AG04449 (cell line): ENCODE results near the gene ABCA7.

Experiments
- CTCF ChIA-PET: fragments of 350-600 bp; formaldehyde crosslinking; extraction: SDS; loops from one replicate; lab custom pipeline; 2021; ENCODE audit warnings: antibody characterized with exemption; lab: Yijun Ruan, JAX
- POLR2A ChIA-PET: fragments of 400-600, 350-600 bp; formaldehyde crosslinking; extraction: SDS; loops from one replicate; lab custom pipeline; 2020; ENCODE audit warnings: antibody characterized with exemption, inconsistent platforms; lab: Yijun Ruan, JAX
- DNase-seq: peaks from one replicate; pipeline ENCODE4 v3.0.0-alpha.2; 2010; ENCODE audit warnings: low read depth, low spot score
- H3K4me3 ChIP-seq: 2 replicates; pipeline ENCODE4 v1.5.1; 2011; ENCODE audit warnings: low read depth, mild to moderate bottlenecking, control low read depth, low read length
- TF ChIP-seq, protein P1 (sequence below): IDR thresholded peaks from one replicate; pipeline ENCODE4 v1.5.1; 2011; ENCODE audit warnings: mild to moderate bottlenecking, moderate library complexity, low read length, control low read depth, inconsistent platforms; ENCODE audit not compliant: insufficient read depth; ENCODE audit errors: missing control alignments

Gene ABCA7

DNA sequence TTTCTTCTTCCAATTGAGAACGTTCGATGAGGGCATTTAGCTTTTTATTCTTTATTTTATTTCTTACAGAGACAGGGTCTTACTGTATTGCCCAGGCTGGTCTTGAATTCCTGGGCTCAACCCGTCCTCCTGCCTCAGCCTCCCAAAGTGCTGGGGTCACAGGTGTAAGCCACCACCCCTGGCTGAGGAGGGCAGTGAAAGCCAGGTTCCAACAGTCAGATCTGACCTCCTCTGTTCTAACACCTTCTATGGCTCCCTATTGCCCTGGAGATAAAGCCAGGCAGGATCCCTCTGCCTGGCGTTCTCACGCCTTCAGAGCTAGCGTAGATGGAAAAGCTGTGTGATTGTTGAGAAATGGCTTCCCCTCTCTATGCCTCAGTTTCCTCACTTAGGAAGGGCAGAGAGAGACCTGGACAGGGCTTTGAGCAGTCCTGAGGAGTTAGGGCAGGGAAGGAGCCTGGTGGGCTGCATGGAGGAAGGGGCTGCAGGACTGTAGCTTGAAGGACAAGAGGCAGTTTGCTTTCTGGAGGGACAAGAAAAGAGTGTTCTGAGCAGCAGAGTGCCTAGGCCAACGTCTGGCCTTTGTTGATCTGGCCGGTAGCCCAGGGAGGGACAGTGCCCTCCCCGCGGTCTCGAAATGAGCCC is 32.6 kb downstream of the ABCA7 start:
- ChIA-PET POLR2A (interaction anchor here (0.6 kb wide), 1 partner anchor 14 kb away, joined by 3 read pairs; no protein-coding TSS in a partner anchor), CTCF (interaction anchor here (0.8 to 1.2 kb wide), 2 partner anchors 10 to 16 kb away, joined by 3 read pairs; no protein-coding TSS in a partner anchor)
- no peak for DNase-seq
- no peak overlapping the region for H3K4me3 ChIP-seq
- TF ChIP-seq, protein P1, sequence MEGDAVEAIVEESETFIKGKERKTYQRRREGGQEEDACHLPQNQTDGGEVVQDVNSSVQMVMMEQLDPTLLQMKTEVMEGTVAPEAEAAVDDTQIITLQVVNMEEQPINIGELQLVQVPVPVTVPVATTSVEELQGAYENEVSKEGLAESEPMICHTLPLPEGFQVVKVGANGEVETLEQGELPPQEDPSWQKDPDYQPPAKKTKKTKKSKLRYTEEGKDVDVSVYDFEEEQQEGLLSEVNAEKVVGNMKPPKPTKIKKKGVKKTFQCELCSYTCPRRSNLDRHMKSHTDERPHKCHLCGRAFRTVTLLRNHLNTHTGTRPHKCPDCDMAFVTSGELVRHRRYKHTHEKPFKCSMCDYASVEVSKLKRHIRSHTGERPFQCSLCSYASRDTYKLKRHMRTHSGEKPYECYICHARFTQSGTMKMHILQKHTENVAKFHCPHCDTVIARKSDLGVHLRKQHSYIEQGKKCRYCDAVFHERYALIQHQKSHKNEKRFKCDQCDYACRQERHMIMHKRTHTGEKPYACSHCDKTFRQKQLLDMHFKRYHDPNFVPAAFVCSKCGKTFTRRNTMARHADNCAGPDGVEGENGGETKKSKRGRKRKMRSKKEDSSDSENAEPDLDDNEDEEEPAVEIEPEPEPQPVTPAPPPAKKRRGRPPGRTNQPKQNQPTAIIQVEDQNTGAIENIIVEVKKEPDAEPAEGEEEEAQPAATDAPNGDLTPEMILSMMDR = no peak

- ChIA-PET CTCF (interaction anchor here (1.2 kb wide), 1 partner anchor 9 kb away, joined by 3 read pairs; no protein-coding TSS in a partner anchor), POLR2A (interaction anchor here (0.6 kb wide), 1 partner anchor 13 kb away, joined by 3 read pairs; no protein-coding TSS in a partner anchor)
- TF ChIP-seq, protein P1 = no peak
- no peak overlapping the region for H3K4me3 ChIP-seq
- DNase-seq = no peak
Measured at GRCh38 chr19:1073063-1073955, 33.4 kb downstream of the ABCA7 start.

DNA sequence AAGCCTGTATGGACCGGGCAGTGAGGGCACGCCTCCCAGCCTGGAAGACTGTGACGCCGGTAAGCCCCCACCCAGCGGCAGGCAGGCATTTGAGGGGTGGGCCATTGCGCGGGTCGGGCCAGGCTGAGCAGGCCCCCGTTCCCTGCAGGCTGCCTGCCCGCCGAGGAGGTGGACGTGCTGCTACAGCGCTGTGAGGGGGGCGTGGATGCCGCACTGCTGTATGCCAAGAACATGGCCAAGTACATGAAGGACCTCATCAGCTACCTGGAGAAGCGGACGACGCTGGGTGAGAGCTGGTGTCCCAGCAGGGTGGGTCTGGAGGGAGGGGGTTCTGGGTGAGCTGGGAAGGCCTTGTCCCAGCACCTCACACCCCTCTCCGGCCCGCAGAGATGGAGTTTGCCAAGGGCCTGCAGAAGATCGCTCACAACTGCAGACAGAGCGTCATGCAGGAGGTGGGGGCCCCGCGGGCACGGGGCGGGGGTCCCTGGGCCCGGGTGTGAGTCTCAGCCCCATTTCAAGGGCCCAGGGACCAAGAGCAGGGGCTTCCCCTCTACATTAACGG is 34.1 kb downstream of the ABCA7 start:
- H3K4me3 ChIP-seq = no peak overlapping the region
- TF ChIP-seq, protein P1 = no peak
- POLR2A ChIA-PET = no interaction called here
- DNase-seq = no peak
- CTCF ChIA-PET = no interaction called here

DNA sequence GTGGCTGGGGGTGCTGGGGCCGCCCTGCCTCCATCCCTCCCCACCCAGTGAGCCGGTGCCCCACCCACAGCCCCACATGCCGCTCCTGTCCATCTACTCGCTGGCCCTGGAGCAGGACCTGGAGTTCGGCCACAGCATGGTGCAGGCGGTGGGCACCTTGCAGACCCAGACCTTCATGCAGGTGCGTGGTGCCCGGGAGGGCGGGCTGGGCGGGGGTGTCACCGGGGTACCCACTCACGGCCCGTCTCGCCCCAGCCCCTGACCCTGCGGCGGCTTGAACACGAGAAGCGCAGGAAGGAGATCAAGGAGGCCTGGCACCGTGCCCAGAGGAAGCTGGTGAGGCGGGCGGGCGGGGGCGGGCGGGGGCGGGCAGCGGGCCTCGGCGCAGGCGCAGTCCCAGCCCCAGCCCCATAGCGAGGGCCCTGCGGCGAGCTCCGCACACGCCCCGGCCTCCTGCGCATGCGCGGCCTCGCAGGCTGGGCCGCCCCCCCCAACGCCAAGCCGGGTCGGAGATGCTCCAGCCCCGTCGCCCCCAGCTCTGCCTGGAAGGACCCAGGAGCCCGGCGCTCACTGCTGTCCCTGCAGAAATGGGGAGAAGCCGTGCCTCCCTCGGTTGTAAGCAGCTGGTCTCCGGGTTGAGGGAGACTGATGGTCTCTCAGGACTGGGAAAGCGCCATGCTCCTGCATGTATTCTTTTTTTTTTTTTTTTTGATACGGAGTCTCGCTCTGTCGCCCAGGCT is 34.8 kb downstream of the ABCA7 start:
- no peak overlapping the region for H3K4me3 ChIP-seq
- CTCF ChIA-PET = interaction anchor here (1.2 kb wide), 1 partner anchor 166 kb away, joined by 3 read pairs; no protein-coding TSS in a partner anchor
- POLR2A ChIA-PET = no interaction called here
- no peak for DNase-seq
- TF ChIP-seq, protein P1 = no peak

- no peak overlapping the region for H3K4me3 ChIP-seq
- no peak for DNase-seq
- TF ChIP-seq, protein P1 = no peak
- ChIA-PET CTCF (interaction anchor here (0.6 to 1.5 kb wide), 4 partner anchors 10 to 191 kb away, joined by 3 to 7 read pairs (median 3); no protein-coding TSS in a partner anchor), POLR2A (interaction anchor here (0.6 to 0.7 kb wide), 2 partner anchors 8 to 193 kb away, joined by 4 read pairs; partner anchors contain the start of gene CIRBP)
Measured at GRCh38 chr19:1076046-1076386, 36.1 kb downstream of the ABCA7 start.
